Measurements from ENCODE around the gene DTNBP1. TPM values are rescaled to one million over a fixed set of nuclear protein-coding genes. Genes with fewer than 3 reads are reported as not detected.

Gene DTNBP1
- total RNA-seq, 1 experiment from 2014 or later: 20.7 TPM

DNA sequence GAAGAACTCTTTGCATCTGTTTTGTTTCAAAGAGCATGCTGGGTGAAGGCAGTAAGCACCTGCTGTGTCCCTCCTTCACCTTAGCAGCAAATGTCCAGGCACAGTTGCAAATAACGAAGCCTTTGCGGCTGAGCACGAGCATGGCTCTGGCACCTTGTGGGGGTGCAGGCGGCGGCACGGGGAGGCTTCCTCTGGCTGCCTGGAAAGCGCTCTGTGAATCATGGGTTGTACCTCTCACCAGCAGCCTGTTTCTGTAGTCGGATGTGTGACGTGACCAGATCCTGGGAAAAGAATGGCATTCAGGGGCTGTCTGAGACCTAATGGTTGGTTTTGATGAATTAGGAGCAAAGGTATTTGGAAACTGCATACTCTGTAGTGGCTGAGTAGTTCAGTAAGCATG is 144.8 kb downstream of the DTNBP1 start:
- Histone ChIP-seq H3K9me3 (no peaks in the 10 kb centered on the region), H3K27me3 (replicated peaks; ENCODE audit: control insufficient read depth, insufficient read depth, low read length) (no peaks in the 10 kb centered on the region), H3K4me3 (ENCODE audit: low read depth, low read length) (no peak overlapping the region), H3K36me3 (ENCODE audit: control insufficient read depth, insufficient read depth, low read length) (peaks cover 2% of the 10 kb centered on the region), H3K4me1 (no peaks in the 10 kb centered on the region)
- CTCF ChIA-PET: no interaction called here
- TF ChIP-seq CTCF (IDR thresholded peaks at IDR 0.05; ENCODE audit: insufficient read depth in 1 of 2, low read depth in 1 of 2, low read length in 1 of 2, severe bottlenecking in 1 of 2, unreplicated experiment in 1 of 2): no peak
- no peak overlapping the region for H3K4me3 Mint-ChIP-seq (ENCODE audit: unreplicated experiment)
- DNase-seq: peak in 1 of 2 experiments; percentile 19
- POLR2A ChIA-PET: no interaction called here
- H3K27ac Mint-ChIP-seq (ENCODE audit: unreplicated experiment): no peak overlapping the region
- peaks cover 90% of the 10 kb centered on the region for H3K36me3 Mint-ChIP-seq (ENCODE audit: insufficient read depth, unreplicated experiment)
- H3K27me3 Mint-ChIP-seq (ENCODE audit: insufficient read depth, unreplicated experiment): no peaks in the 10 kb centered on the region
- H3K4me1 Mint-ChIP-seq (ENCODE audit: low read depth, unreplicated experiment): no peaks in the 10 kb centered on the region
- BruUV-seq (replicated peaks): no TSS peak
- intact Hi-C loops (cut with micrococcal nuclease; ENCODE audit: unreplicated experiment): loop anchor here (5.0 kb wide), 1 partner anchor 104 kb away; no protein-coding TSS in a partner anchor
- no peaks in the 10 kb centered on the region for H3K9me3 Mint-ChIP-seq (ENCODE audit: unreplicated experiment)

GRCh38 chr6:15517600-15517999 is 145.2 kb downstream of the DTNBP1 start:
- no peak overlapping the region for H3K27ac Mint-ChIP-seq (ENCODE audit: unreplicated experiment)
- no peaks in the 10 kb centered on the region for H3K27me3 ChIP-seq (replicated peaks; ENCODE audit: control insufficient read depth, insufficient read depth, low read length)
- no peaks in the 10 kb centered on the region for H3K9me3 Mint-ChIP-seq (ENCODE audit: unreplicated experiment)
- no peak for TF ChIP-seq CTCF (IDR thresholded peaks at IDR 0.05; ENCODE audit: insufficient read depth in 1 of 2, low read depth in 1 of 2, low read length in 1 of 2, severe bottlenecking in 1 of 2, unreplicated experiment in 1 of 2)
- no peak overlapping the region for H3K4me3 Mint-ChIP-seq (ENCODE audit: unreplicated experiment)
- H3K4me1 Mint-ChIP-seq (ENCODE audit: low read depth, unreplicated experiment): no peaks in the 10 kb centered on the region
- H3K27me3 Mint-ChIP-seq (ENCODE audit: insufficient read depth, unreplicated experiment): no peaks in the 10 kb centered on the region
- intact Hi-C loops (cut with micrococcal nuclease; ENCODE audit: unreplicated experiment): loop anchor here (5.0 kb wide), 1 partner anchor 105 kb away; no protein-coding TSS in a partner anchor
- no TSS peak for BruUV-seq (replicated peaks)
- ChIA-PET CTCF (no interaction called here), POLR2A (no interaction called here)
- no peak overlapping the region for H3K4me3 ChIP-seq (ENCODE audit: low read depth, low read length)
- H3K4me1 ChIP-seq: no peaks in the 10 kb centered on the region
- H3K36me3 Mint-ChIP-seq (ENCODE audit: insufficient read depth, unreplicated experiment): peaks cover 85% of the 10 kb centered on the region
- DNase-seq: peak in 1 of 2 experiments; percentile 12
- H3K36me3 ChIP-seq (ENCODE audit: control insufficient read depth, insufficient read depth, low read length): peaks cover 2% of the 10 kb centered on the region
- no peaks in the 10 kb centered on the region for H3K9me3 ChIP-seq

- H3K27me3 Mint-ChIP-seq (ENCODE audit: insufficient read depth, unreplicated experiment): no peaks in the 10 kb centered on the region
- H3K36me3 ChIP-seq (ENCODE audit: control insufficient read depth, insufficient read depth, low read length): peaks cover 2% of the 10 kb centered on the region
- no peaks in the 10 kb centered on the region for H3K4me1 Mint-ChIP-seq (ENCODE audit: low read depth, unreplicated experiment)
- BruUV-seq (replicated peaks): no TSS peak
- H3K4me1 ChIP-seq: no peaks in the 10 kb centered on the region
- peaks cover 83% of the 10 kb centered on the region for H3K36me3 Mint-ChIP-seq (ENCODE audit: insufficient read depth, unreplicated experiment)
- no peak for TF ChIP-seq CTCF (IDR thresholded peaks at IDR 0.05; ENCODE audit: insufficient read depth in 1 of 2, low read depth in 1 of 2, low read length in 1 of 2, severe bottlenecking in 1 of 2, unreplicated experiment in 1 of 2)
- H3K27me3 ChIP-seq (replicated peaks; ENCODE audit: control insufficient read depth, insufficient read depth, low read length): no peaks in the 10 kb centered on the region
- peak in 1 of 2 experiments; percentile 21 for DNase-seq
- intact Hi-C loops (cut with micrococcal nuclease; ENCODE audit: unreplicated experiment): loop anchor here (5.0 kb wide), 1 partner anchor 105 kb away; no protein-coding TSS in a partner anchor
- H3K9me3 Mint-ChIP-seq (ENCODE audit: unreplicated experiment): no peaks in the 10 kb centered on the region
- H3K4me3 ChIP-seq (ENCODE audit: low read depth, low read length): no peak overlapping the region
- H3K27ac Mint-ChIP-seq (ENCODE audit: unreplicated experiment): no peak overlapping the region
- POLR2A ChIA-PET: no interaction called here
- no peak overlapping the region for H3K4me3 Mint-ChIP-seq (ENCODE audit: unreplicated experiment)
- H3K9me3 ChIP-seq: no peaks in the 10 kb centered on the region
- CTCF ChIA-PET: no interaction called here
These were observed 145.8 kb downstream of the DTNBP1 start for GRCh38 chr6:15516923-15517560.

Measured in Caco-2 (cell line).